Endothelial cell of umbilical vein (primary cell): ENCODE data around the gene TYRO3. TPM values are rescaled to one million over a fixed set of nuclear protein-coding genes. Genes with fewer than 3 reads are reported as not detected.

ENCODE experiments used
- BruUV-seq: library from RNA; stranded (reverse); fragments of 400-500 nt; replicated peaks from 2 replicates; lab custom pipeline; 2021; lab: Mats Ljungman, UMichigan
- CTCF ChIA-PET: fragments of 300-600, 350-600 bp; sonication (Branson Sonifier 250); formaldehyde crosslinking; loops from one replicate; lab custom pipeline; 2021; ENCODE audit warnings: antibody characterized with exemption, inconsistent platforms; lab: Charles Lee
- POLR2A ChIA-PET: fragments of 300-600, 350-600 bp; sonication (Branson Sonifier 250); formaldehyde crosslinking; loops from one replicate; lab custom pipeline; 2021; ENCODE audit warnings: antibody characterized with exemption, inconsistent platforms; lab: Charles Lee
- DNase-seq: peaks from one replicate; pipeline ENCODE4 v3.0.0-alpha.2; 2011; ENCODE audit warnings: low read depth, low spot score
- FAIRE-seq: peaks from 2 replicates; lab custom pipeline; 2011; peaks lifted over from hg19 to GRCh38; lab: Jason Lieb, UNC
- H2AFZ ChIP-seq: 2 replicates; pipeline ENCODE4 v1.6.0; 2012; ENCODE audit warnings: low read depth, low read length, control low read depth, inconsistent platforms
- H3K27ac ChIP-seq: 2 replicates; pipeline ENCODE4 v1.5.1; 2011; ENCODE audit warnings: low read depth, mild to moderate bottlenecking, control low read depth, low read length, moderate library complexity; ENCODE audit not compliant: insufficient read depth
- H3K27me3 ChIP-seq, 2 experiments: 2 replicates each; pipeline versions ENCODE4 v1.6.0 to v1.6.1; 2011; ENCODE audit warnings: low read length in 2 of 2, mixed read lengths in 1 of 2; ENCODE audit not compliant: control insufficient read depth in 2 of 2, insufficient read depth in 2 of 2
- H3K36me3 ChIP-seq, 2 experiments: 2 replicates in 1 of 2; 3 replicates in 1 of 2; pipeline ENCODE4 v1.5.1; 2011; ENCODE audit warnings: low read length in 2 of 2, mild to moderate bottlenecking in 1 of 2, moderate library complexity in 1 of 2; ENCODE audit not compliant: control insufficient read depth in 2 of 2, insufficient read depth in 2 of 2; ENCODE audit errors: extremely low read depth in 1 of 2
- H3K4me1 ChIP-seq: 3 replicates; pipeline ENCODE4 v1.5.1; 2011; ENCODE audit warnings: mild to moderate bottlenecking, low read length; ENCODE audit not compliant: control insufficient read depth, insufficient read depth; ENCODE audit errors: extremely low read depth
- H3K4me2 ChIP-seq: 2 replicates; pipeline ENCODE4 v1.6.1; 2011; ENCODE audit warnings: low read length, control low read depth, mixed read lengths; ENCODE audit not compliant: insufficient read depth
- H3K4me3 ChIP-seq, 3 experiments: fragments of 200-600 bp in 1 of 3; sonication (generic), shearing (Covaris generic) in 1 of 3; replicated peaks in 1 of 3; 2 replicates each; pipeline ENCODE4 v1.5.1; 2011 to 2016; ENCODE audit warnings: control low read depth in 3 of 3, low read length in 3 of 3, mild to moderate bottlenecking in 2 of 3, inconsistent platforms in 1 of 3, low read depth in 1 of 3, moderate library complexity in 1 of 3; ENCODE audit not compliant: insufficient read depth in 1 of 3
- H3K79me2 ChIP-seq: 2 replicates; pipeline ENCODE4 v1.6.0; 2012; ENCODE audit warnings: low read length, inconsistent platforms; ENCODE audit not compliant: control insufficient read depth, insufficient read depth
- H3K9ac ChIP-seq: replicated peaks from 2 replicates; pipeline ENCODE3; 2011; ENCODE audit warnings: low read length, control low read depth; ENCODE audit not compliant: insufficient read depth; ENCODE audit errors: extremely low read depth
- H3K9me1 ChIP-seq: replicated peaks from 3 replicates; pipeline ENCODE4 v1.6.0; 2011; ENCODE audit warnings: mild to moderate bottlenecking, low read length; ENCODE audit not compliant: control insufficient read depth, insufficient read depth; ENCODE audit errors: extremely low read depth
- H3K9me3 ChIP-seq: replicated peaks from 2 replicates; pipeline ENCODE4 v1.5.1; 2012; ENCODE audit warnings: low read length, inconsistent platforms; ENCODE audit not compliant: control insufficient read depth, insufficient read depth
- H4K20me1 ChIP-seq: replicated peaks from 2 replicates; pipeline ENCODE3; 2011; ENCODE audit warnings: mild to moderate bottlenecking, low read length; ENCODE audit not compliant: control insufficient read depth, insufficient read depth; ENCODE audit errors: extremely low read depth
- CTCF ChIP-seq, 2 donors: IDR thresholded peaks; 1 replicate in 1 of 2; 2 replicates in 1 of 2; pipeline ENCODE4 v1.5.1; 2011; ENCODE audit warnings: low read length in 2 of 2, mild to moderate bottlenecking in 2 of 2, moderate library complexity in 2 of 2, control low read depth in 1 of 2, inconsistent platforms in 1 of 2, low read depth in 1 of 2; ENCODE audit not compliant: insufficient read depth in 1 of 2; ENCODE audit errors: extremely low read depth in 1 of 2
- EZH2 ChIP-seq: IDR thresholded peaks from 2 replicates; pipeline ENCODE4 v1.6.1; 2012; ENCODE audit warnings: borderline replicate concordance, low read depth, mild to moderate bottlenecking, moderate library complexity, low read length, inconsistent platforms; ENCODE audit not compliant: severe bottlenecking
- FOS ChIP-seq: IDR thresholded peaks from 2 replicates; pipeline ENCODE4 v1.6.1; 2011; ENCODE audit warnings: mild to moderate bottlenecking, low read length, moderate library complexity, borderline replicate concordance; ENCODE audit not compliant: insufficient read depth
- GATA2 ChIP-seq: IDR thresholded peaks from 2 replicates; pipeline ENCODE4 v1.7.0; 2011; ENCODE audit warnings: low read depth, mild to moderate bottlenecking, moderate library complexity, mixed read lengths, low read length; ENCODE audit not compliant: insufficient read length, insufficient read depth
- MYC ChIP-seq: IDR thresholded peaks from one replicate; pipeline ENCODE4 v1.6.1; 2011; ENCODE audit warnings: mild to moderate bottlenecking, low read depth, low read length
- POLR2A ChIP-seq: IDR thresholded peaks from 2 replicates; pipeline ENCODE4 v1.6.1; 2012; ENCODE audit warnings: low read depth, mild to moderate bottlenecking, control low read depth, low read length
- POLR2AphosphoS5 ChIP-seq: IDR thresholded peaks from 2 replicates; pipeline ENCODE4 v1.6.1; 2012; ENCODE audit warnings: low read depth, mild to moderate bottlenecking, control low read depth, low read length, moderate library complexity; ENCODE audit not compliant: insufficient read depth
- dilution Hi-C: fragments of 300-500 bp; cut with MboI; formaldehyde crosslinking; loops from one replicate; pipeline ENCODE4 v1.15.0; 2019; ENCODE audit warnings: low sequenced_read_pairs; ENCODE audit not compliant: extremely low pct_ligation_motif_present
- intact Hi-C: fragments of 100-400 bp; cut with micrococcal nuclease; formaldehyde crosslinking; loops from one replicate; pipeline ENCODE4 v1.10.0; 2022
- polyA plus RNA-seq, 4 experiments: library from polyadenylated mRNA; depleted of rRNA in 3 of 4; stranded (reverse) in 3 of 4; unstranded in 1 of 4; fragments of >200 nt; gene quantifications; 2 replicates each; pipeline versions ENCODE4 v1.2.1 to v1.2.3, GENCODE V29; 2011 to 2012; ENCODE audit warnings: missing spikeins in 1 of 4
- total RNA-seq: library from RNA; stranded (reverse); gene quantifications from 2 replicates; pipeline ENCODE4 v1.2.3, GENCODE V29; 2021
- TF ChIP-seq, protein P1 (sequence below): IDR thresholded peaks from 2 replicates; pipeline ENCODE4 v1.6.1; 2011; ENCODE audit not compliant: insufficient read depth, insufficient read length

TYRO3 gene
- total and polyA plus RNA-seq, 2 donors (not counting 3 experiments of a cell fraction or from before 2014, with no cell fraction given) = 14.1 to 14.5 TPM

GRCh38 chr15:41562784-41563198 lies 3.8 kb downstream of the TYRO3 start:
- FAIRE-seq (no peak), DNase-seq (no peak)
- BruUV-seq = no TSS peak
- POLR2A ChIA-PET = no interaction called here
- intact Hi-C loops = no loop called here
- Histone ChIP-seq H2AFZ (no peak overlapping the region), H3K9me1 (no peaks in the 10 kb centered on the region), H3K4me3 (no peak overlapping the region), H3K79me2 (no peaks in the 10 kb centered on the region), H3K4me1 (peaks cover 10% of the 10 kb centered on the region), H3K9me3 (no peaks in the 10 kb centered on the region), H3K27me3 (no peaks in the 10 kb centered on the region), H4K20me1 (no peaks in the 10 kb centered on the region), H3K9ac (no peak overlapping the region), H3K36me3 (peaks cover 0 to 2% of the 10 kb centered on the region in 2 experiments), H3K27ac (no peak overlapping the region), H3K4me2 (no peak overlapping the region)
- dilution Hi-C loops = no loop called here
- TF ChIP-seq MYC = no peak
- no peak for TF ChIP-seq EZH2
- TF ChIP-seq CTCF (IDR thresholded peaks at IDR 0.05; ENCODE audit: extremely low read depth in 1 of 2, insufficient read depth in 1 of 2, low read depth in 1 of 2, low read length in 2 of 2) = no peak
- TF ChIP-seq, protein P1, sequence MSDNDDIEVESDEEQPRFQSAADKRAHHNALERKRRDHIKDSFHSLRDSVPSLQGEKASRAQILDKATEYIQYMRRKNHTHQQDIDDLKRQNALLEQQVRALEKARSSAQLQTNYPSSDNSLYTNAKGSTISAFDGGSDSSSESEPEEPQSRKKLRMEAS = no peak
- TF ChIP-seq POLR2AphosphoS5 = no peak
- no peak for TF ChIP-seq POLR2A
- TF ChIP-seq FOS = no peak
- no peak for TF ChIP-seq GATA2
- CTCF ChIA-PET = interaction anchor here (1.4 to 2.2 kb wide), 3 partner anchors 12 to 23 kb away, joined by 3 to 10 read pairs (median 7); no protein-coding TSS in a partner anchor
